Omental fat pad (tissue), 4 donors: ENCODE data around the gene KPTN. TPM values are rescaled to one million over a fixed set of nuclear protein-coding genes. Genes with fewer than 3 reads are reported as not detected.

ENCODE experiments used
- ATAC-seq: fragments of 150-250 bp; one replicate; pipeline ENCODE4 v1.9.1; 2016; ENCODE audit warnings: mild to moderate bottlenecking, moderate library complexity; ENCODE audit not compliant: low FRiP score
- DNase-seq: peaks from one replicate; pipeline ENCODE4 v3.0.0-alpha.2; 2019; ENCODE audit warnings: low spot score
- total RNA-seq, 4 donors: library from RNA; depleted of rRNA; stranded (reverse); fragments of >200 nt; gene quantifications; one replicate each; pipeline ENCODE4 v1.1.0, GENCODE V29; 2016
- TF ChIP-seq, protein P1 (sequence below), 3 donors: fragments of 450-650 bp; IDR thresholded peaks; one replicate each; pipeline ENCODE4 v1.5.1; 2016 to 2017; ENCODE audit warnings: antibody characterized with exemption in 3 of 3, mild to moderate bottlenecking in 3 of 3, moderate library complexity in 2 of 3

KPTN gene
- total RNA-seq, 4 donors from 2014 or later: 4.4 to 7.6 (median 5.5) TPM

DNA sequence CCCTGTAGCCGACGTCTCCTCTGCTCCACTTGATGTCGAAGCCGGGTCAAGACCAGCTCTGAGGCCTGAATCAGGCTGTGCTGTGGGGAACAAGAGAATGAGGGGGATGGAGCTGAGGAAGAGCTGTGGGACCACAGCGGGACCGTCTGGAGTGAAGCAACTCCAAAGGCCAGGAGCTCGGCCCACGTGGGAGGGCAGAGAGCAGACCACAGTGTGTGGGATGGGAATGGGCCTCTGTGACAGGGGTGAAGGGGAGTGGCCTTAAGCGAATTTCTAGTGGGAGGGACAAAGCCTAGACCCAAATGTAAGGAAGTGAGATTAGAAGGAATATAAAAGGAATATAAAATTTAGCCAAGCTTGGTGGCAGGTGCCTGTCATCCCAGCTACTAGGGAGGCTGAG is 8.6 kb downstream of the KPTN start:
- no peak for ATAC-seq
- TF ChIP-seq, protein P1, sequence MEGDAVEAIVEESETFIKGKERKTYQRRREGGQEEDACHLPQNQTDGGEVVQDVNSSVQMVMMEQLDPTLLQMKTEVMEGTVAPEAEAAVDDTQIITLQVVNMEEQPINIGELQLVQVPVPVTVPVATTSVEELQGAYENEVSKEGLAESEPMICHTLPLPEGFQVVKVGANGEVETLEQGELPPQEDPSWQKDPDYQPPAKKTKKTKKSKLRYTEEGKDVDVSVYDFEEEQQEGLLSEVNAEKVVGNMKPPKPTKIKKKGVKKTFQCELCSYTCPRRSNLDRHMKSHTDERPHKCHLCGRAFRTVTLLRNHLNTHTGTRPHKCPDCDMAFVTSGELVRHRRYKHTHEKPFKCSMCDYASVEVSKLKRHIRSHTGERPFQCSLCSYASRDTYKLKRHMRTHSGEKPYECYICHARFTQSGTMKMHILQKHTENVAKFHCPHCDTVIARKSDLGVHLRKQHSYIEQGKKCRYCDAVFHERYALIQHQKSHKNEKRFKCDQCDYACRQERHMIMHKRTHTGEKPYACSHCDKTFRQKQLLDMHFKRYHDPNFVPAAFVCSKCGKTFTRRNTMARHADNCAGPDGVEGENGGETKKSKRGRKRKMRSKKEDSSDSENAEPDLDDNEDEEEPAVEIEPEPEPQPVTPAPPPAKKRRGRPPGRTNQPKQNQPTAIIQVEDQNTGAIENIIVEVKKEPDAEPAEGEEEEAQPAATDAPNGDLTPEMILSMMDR (IDR thresholded peaks at IDR 0.05): no peak
- no peak for DNase-seq

DNA sequence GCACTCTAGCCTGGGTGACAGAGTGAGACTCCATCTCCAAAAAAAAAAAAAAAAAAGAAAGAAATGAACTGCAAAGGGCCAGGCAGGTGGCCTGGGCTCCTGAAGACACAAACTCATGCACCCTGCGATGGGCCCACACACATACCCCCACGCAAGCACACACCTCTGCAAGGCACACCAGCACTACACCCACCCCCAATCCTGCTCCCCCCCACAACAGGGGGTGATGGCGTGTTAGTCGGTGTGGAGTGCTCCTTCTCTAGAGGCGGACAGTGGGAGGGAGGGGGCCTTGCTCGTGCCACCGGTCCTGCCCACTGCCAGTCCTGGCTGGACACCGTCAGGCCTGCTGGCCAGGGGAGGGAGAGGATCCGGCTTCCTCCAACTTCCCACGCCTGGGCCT is 10.7 kb downstream of the KPTN start:
- DNase-seq (no peak), ATAC-seq (no peak)
- TF ChIP-seq, protein P1 (IDR thresholded peaks at IDR 0.05): no peak

DNA sequence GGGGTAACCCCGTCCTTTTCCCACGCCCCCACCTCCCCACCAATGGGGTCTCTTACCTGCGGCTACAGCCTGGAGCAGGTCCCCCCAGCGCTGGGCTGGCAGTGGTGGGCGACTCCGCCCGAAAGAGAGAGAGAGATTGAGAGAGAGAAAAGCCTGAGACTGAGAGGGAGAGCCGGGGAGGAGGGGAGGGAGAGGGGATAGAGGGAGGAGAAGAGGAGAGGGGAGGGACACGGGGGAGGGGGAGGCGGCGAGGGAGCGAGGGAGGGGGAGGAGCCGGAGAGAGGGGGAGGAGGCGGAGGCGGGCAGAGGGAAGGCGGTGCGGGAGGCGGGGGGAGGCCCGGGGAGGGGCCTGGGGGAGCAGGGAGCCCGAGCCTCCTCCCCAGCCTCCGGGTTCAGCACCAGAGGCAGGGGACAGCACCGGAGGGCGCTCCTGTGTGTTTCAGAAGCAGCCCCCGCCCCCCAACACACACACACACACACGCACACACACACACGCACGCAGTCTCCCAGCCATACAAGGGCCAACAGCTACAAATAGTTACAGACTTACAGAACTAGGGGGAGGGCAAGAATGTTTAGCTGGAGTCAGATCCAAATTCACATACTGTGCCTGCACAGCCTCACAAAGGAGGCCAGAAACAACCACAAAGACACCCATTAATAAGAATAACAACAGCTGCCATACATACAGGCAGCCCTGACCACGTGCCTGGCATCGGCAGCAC is 12.1 kb downstream of the KPTN start, which contains the start of gene SLC8A2:
Gene SLC8A2, minus strand, starts transcription at position 161 of the 725 bp plus-strand sequence. CDS start 5,490 bp downstream, outside the sequence.
- DNase-seq: no peak
- ATAC-seq: no peak
- TF ChIP-seq, protein P1 (IDR thresholded peaks at IDR 0.05): no peak

DNA sequence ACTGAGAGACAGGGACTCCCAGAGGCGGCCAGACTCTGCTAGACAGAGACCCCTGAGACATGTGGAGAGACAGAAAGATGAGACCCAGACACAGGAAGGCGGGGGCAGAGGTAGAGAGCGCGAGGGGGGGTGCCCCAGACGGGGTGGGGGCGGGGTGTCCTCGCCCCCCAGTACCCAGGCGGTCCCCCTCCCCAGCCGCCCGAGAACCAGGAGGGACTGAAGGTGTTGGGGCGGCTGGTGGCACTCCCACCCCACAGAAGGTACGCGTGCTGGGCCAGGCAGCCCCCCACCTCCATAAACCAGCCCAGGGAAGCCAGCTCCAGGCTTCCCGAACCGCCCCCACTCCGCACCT is 12.7 kb downstream of the KPTN start:
- no peak for DNase-seq
- ATAC-seq: no peak
- TF ChIP-seq, protein P1 (IDR thresholded peaks at IDR 0.05): no peak

DNA sequence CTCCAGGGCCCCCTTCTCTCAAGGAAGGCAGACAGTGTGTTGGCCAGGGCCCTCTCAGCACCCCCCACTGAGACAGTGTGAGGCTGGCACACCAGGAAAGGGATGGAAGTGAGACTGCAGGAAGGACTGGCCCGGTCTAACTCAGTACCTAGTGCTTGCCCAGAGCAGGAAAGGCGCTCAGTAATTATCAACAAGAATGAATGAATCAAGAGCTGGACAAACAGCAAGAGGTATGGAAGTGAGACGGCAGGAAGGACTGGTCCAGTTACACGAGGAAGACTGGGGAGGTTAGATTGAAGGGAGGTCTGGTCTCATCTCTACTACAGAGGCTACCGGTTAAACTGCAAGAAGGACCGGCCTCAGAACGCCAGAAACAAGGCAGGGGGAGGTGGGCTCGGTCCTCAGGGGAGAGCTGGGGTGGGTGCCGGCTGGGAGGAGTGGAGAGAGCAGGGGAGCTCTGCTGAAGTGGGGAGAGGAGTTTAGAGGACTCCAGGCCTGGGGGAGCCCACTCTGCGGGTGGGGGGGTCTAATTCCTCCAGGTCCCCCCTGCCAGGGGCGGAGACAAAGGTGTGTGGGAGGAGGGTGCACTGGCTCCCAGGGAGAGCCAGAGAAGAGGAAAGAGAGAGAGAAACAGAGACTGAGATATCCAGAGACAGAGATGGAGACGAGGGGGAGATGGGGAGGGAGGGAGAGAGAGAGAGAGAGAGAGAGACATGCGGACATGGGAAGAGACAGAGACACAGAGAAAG is 13.4 kb downstream of the KPTN start:
- no peak for ATAC-seq
- TF ChIP-seq, protein P1 (IDR thresholded peaks at IDR 0.05): no peak

DNA sequence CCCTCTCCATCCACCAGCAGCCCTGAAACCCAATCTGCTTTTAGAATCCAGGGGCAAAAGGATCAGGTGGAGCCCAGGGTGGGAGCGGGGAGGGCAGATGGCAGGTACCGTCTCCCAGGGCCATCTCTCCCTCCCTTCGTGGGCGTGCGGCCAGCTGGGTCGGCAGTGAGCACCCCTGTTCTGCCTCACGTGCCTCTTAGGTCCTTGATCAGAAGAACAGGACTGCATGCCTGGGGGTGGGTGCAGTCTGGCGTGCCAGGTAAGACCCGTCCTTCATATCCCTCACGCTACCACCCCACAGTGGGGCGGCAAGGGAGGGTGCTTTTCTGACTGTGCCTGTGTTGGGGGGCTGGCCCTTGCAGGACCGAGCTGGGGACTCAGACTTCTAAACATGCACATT is 14.3 kb downstream of the KPTN start:
- TF ChIP-seq, protein P1 (IDR thresholded peaks at IDR 0.05): no peak
- DNase-seq (no peak), ATAC-seq (no peak)

More for the DNA sequence above, 13.4 kb downstream of the KPTN start:
- no peak for DNase-seq

GRCh38 chr19:47469363-47469700 is 14.7 kb downstream of the KPTN start:
- TF ChIP-seq, protein P1 (IDR thresholded peaks at IDR 0.05): no peak
- DNase-seq (no peak), ATAC-seq (no peak)
